ENCODE data around the gene RAB3IL1.

RAB3IL1 gene

DNA sequence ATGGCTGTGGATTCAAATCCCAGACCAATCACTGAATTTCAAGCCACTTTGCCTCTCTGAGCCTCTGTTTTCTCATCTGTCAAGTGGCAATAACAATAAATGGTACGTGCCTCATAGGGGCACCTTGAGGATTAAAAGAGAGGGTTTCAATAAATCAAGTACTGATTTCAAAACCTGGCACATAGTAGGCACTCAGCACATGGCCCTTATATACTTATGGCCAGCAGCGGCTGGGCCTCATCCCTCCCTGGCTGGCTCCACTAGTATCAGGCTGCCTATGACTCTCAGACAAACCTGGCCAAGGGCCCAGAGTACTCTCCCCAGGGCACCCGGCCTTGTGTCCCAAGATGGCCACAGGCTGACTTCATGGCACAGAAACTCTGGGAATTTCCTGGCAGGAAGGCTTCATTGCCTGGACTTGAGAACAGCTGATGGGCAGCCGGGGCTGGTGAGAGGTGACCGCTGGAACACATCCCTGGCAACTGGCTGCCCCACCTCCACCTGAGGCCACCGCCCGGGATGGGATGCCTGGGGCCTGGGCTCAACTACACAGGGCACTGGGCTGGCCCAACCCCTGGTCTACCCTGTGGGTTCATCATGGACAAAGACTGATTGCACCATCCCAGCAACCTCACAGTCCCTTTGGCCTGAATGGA lies 29.4 kb downstream of the RAB3IL1 start:
- peaks cover 8% of the 10 kb centered on the region; the same call in 1 of the 2 replicates for H3K27me3 ChIP-seq (ENCODE audit: low read depth, low read length)
- no peak overlapping the region for H3K4me3 ChIP-seq (ENCODE audit: low read length)
- H3K36me3 ChIP-seq (replicated peaks; ENCODE audit: low read depth, low read length): no peaks in the 10 kb centered on the region
- no peaks in the 10 kb centered on the region for H4K20me1 ChIP-seq (ENCODE audit: insufficient read depth, low read length)
- H3K79me2 ChIP-seq (ENCODE audit: low read length): no peaks in the 10 kb centered on the region
- no peak for TF ChIP-seq EZH2phosphoT487 (IDR thresholded peaks at IDR 0.05; ENCODE audit: low read depth)
- TF ChIP-seq CTCF (IDR thresholded peaks at IDR 0.05; ENCODE audit: low read depth, low read length): no peak
- H3K4me2 ChIP-seq (ENCODE audit: low read length): no peak overlapping the region
- H2AFZ ChIP-seq (ENCODE audit: low read depth, low read length): no peak overlapping the region
- no peak overlapping the region for H3K9ac ChIP-seq (ENCODE audit: low read length)
- no peaks in the 10 kb centered on the region for H3K9me3 ChIP-seq (ENCODE audit: insufficient read depth, low read length)
- peaks cover 11% of the 10 kb centered on the region for H3K4me1 ChIP-seq (ENCODE audit: low read length)
- H3K27ac ChIP-seq (ENCODE audit: low read length): no peak overlapping the region

GRCh38 chr11:61886643-61887042 lies 30.7 kb downstream of the RAB3IL1 start:
- 0 out of 2 replicates have a peak, but pooled peaks cover 7% of the 10 kb centered on the region for H3K27me3 ChIP-seq (ENCODE audit: low read depth, low read length)
- H3K9ac ChIP-seq (ENCODE audit: low read length): no peak overlapping the region
- H4K20me1 ChIP-seq (ENCODE audit: insufficient read depth, low read length): no peaks in the 10 kb centered on the region
- H3K9me3 ChIP-seq (ENCODE audit: insufficient read depth, low read length): no peaks in the 10 kb centered on the region
- TF ChIP-seq CTCF (IDR thresholded peaks at IDR 0.05; ENCODE audit: low read depth, low read length): no peak
- no peaks in the 10 kb centered on the region for H3K36me3 ChIP-seq (replicated peaks; ENCODE audit: low read depth, low read length)
- no peak overlapping the region for H2AFZ ChIP-seq (ENCODE audit: low read depth, low read length)
- no peak overlapping the region for H3K4me2 ChIP-seq (ENCODE audit: low read length)
- no peak overlapping the region for H3K4me3 ChIP-seq (ENCODE audit: low read length)
- H3K4me1 ChIP-seq (ENCODE audit: low read length): peaks cover 7% of the 10 kb centered on the region
- H3K27ac ChIP-seq (ENCODE audit: low read length): no peak overlapping the region
- H3K79me2 ChIP-seq (ENCODE audit: low read length): no peaks in the 10 kb centered on the region

- no peak overlapping the region for H3K27ac ChIP-seq (ENCODE audit: low read length)
- H3K79me2 ChIP-seq (ENCODE audit: low read length): no peaks in the 10 kb centered on the region
- no peak overlapping the region for H3K4me2 ChIP-seq (ENCODE audit: low read length)
- H3K9ac ChIP-seq (ENCODE audit: low read length): no peak overlapping the region
- no peak overlapping the region for H2AFZ ChIP-seq (ENCODE audit: low read depth, low read length)
- TF ChIP-seq CTCF (IDR thresholded peaks at IDR 0.05; ENCODE audit: low read depth, low read length): no peak
- no peak for TF ChIP-seq EZH2phosphoT487 (IDR thresholded peaks at IDR 0.05; ENCODE audit: low read depth)
- no peak overlapping the region for H3K4me3 ChIP-seq (ENCODE audit: low read length)
- no peaks in the 10 kb centered on the region for H3K9me3 ChIP-seq (ENCODE audit: insufficient read depth, low read length)
- H3K4me1 ChIP-seq (ENCODE audit: low read length): peaks cover 7% of the 10 kb centered on the region
- no peaks in the 10 kb centered on the region for H4K20me1 ChIP-seq (ENCODE audit: insufficient read depth, low read length)
- no peaks in the 10 kb centered on the region for H3K36me3 ChIP-seq (replicated peaks; ENCODE audit: low read depth, low read length)
- 0 out of 2 replicates have a peak, but pooled peaks cover 7% of the 10 kb centered on the region for H3K27me3 ChIP-seq (ENCODE audit: low read depth, low read length)
Observed at GRCh38 chr11:61885784-61886580, 31.4 kb downstream of the RAB3IL1 start.

DNA sequence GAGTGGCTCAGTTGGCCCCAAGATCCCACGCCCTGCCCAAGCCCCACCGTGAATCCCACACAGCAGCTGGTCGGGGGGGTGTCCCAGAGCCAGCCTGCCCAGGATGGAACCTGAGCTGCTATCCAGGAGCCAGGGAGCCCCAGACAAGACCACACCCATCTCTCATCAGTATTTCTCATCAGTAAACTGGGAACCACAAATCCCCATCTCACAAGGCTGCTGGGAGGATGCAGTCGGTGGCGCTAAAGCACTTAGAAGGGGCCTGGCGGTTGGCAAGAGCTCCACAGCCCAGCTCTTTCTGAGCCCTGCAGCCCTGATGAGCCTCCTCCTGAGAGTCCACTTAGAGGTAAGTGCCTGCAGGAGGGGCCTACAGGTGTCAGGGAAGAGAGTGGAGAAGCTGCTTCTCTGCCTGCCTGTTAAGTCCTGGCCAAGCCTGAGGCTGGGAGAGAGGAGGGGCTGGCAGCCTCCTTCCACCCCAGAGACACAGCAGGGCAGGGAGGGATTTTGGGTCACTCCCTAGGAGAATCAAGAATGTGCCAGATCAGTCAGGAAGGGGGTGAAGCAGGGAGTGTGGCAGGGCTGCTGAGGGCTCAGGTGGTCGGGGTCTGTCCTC lies 32.1 kb downstream of the RAB3IL1 start:
- Histone ChIP-seq H2AFZ (ENCODE audit: low read depth, low read length) (no peak overlapping the region), H3K4me1 (ENCODE audit: low read length) (peaks cover 6% of the 10 kb centered on the region), H3K79me2 (ENCODE audit: low read length) (no peaks in the 10 kb centered on the region), H3K9ac (ENCODE audit: low read length) (no peak overlapping the region), H3K27ac (ENCODE audit: low read length) (no peak overlapping the region), H3K4me3 (ENCODE audit: low read length) (no peak overlapping the region), H4K20me1 (ENCODE audit: insufficient read depth, low read length) (no peaks in the 10 kb centered on the region), H3K9me3 (ENCODE audit: insufficient read depth, low read length) (no peaks in the 10 kb centered on the region), H3K4me2 (ENCODE audit: low read length) (no peak overlapping the region), H3K27me3 (ENCODE audit: low read depth, low read length) (0 out of 2 replicates have a peak, but pooled peaks cover 7% of the 10 kb centered on the region), H3K36me3 (replicated peaks; ENCODE audit: low read depth, low read length) (no peaks in the 10 kb centered on the region)
- TF ChIP-seq EZH2phosphoT487 (IDR thresholded peaks at IDR 0.05; ENCODE audit: low read depth): no peak
- TF ChIP-seq CTCF (IDR thresholded peaks at IDR 0.05; ENCODE audit: low read depth, low read length): no peak

All from OCI-LY3 (cell line).